Myocyte (in vitro differentiated cells): ENCODE results near the gene DNAJC6. TPM values are rescaled to one million over a fixed set of nuclear protein-coding genes. Genes with fewer than 3 reads are reported as not detected.
"Not testable (repeated sequence)": the region's sequence is repeated elsewhere in the genome, so short reads cannot be mapped to it uniquely, and the experiment has no call there.

Experiments
- DNase-seq: peaks from one replicate; pipeline ENCODE4 v3.0.0-alpha.2; 2012; ENCODE audit warnings: low read depth
- total RNA-seq: library from RNA; depleted of rRNA; stranded (reverse); fragments of >200 nt; gene quantifications from 2 replicates; pipeline ENCODE4 v1.2.3, GENCODE V29; 2014

The DNAJC6 gene
- total RNA-seq, 1 donor from 2014 or later, result 3.0 TPM

GRCh38 chr1:65355031-65355712, 45.8 kb downstream of the DNAJC6 start:
- DNase-seq, result no peak

GRCh38 chr1:65357291-65357960, 48.1 kb downstream of the DNAJC6 start:
- DNase-seq, result peak; percentile 52

GRCh38 chr1:65359888-65360287, 50.5 kb downstream of the DNAJC6 start:
- no peak for DNase-seq

DNA sequence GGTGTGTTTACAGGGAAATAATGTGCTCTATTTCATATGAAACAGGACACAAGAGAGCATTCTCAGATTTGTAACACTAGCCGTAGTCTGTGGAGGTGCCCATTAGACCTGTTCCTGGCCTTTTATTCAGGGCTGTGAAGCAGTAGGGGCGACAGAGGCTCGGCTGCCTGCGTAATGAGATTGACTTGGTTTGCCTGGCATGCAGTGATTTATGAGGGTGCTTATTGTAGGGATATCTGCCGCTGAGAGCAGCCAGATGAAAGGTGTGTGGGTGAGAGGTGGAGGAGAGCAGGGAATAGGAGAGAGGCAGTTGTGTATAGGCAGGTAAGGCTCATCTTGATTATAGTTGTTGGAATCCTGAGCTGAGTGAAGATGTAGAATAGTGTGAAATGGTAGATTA, 51.3 kb downstream of the DNAJC6 start:
- DNase-seq, result no peak

- DNase-seq, result no peak
Observed at GRCh38 chr1:65362545-65362944, 53.2 kb downstream of the DNAJC6 start.

DNA sequence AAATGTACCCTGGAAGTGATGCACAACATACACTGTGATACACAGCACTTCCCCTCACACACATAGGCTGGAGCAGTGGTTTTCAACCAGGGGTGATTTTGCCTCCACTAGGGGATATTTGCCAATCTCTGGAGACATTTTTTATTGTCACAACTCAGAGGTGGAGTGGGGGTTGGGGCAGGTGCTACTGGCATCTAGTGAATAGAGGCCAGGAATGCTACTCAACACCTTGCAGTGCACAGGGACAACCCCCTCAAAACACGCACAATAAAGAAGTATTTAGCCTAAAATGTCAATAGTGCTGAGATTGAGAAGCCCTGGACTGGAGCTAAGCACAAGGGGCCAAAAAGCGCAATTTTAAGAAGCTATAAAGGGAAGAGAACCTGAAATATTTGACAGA, 54.1 kb downstream of the DNAJC6 start:
- DNase-seq, result no peak

GRCh38 chr1:65368403-65368802, 59.1 kb downstream of the DNAJC6 start:
- no peak for DNase-seq

GRCh38 chr1:65371544-65371943, 62.2 kb downstream of the DNAJC6 start:
- no peak for DNase-seq

- DNase-seq, result no peak
Observed at GRCh38 chr1:65372557-65372956, 63.2 kb downstream of the DNAJC6 start.

- no peak for DNase-seq
Observed at GRCh38 chr1:65377496-65378246, 68.3 kb downstream of the DNAJC6 start.

GRCh38 chr1:65378247-65378946, 69.1 kb downstream of the DNAJC6 start:
- no peak for DNase-seq

DNA sequence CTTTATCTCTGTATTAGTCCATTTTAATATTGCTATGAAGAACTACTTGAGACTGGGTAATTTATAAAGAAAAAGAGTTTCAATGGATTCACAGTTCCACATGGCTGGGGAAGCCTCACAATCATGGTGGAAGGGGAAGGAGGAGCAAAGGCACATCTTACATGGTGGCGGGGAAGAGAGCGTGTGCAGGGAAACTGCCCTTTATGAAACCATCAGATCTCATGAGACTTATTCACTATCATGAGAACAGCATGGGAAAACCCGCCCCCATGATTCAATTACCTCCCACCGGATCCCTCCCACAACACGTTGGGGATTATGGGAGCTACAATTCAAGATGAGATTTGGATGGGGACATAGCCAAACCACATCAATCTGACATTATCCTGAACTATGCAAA, 75.1 kb downstream of the DNAJC6 start:
- not testable (repeated sequence) for DNase-seq

DNA sequence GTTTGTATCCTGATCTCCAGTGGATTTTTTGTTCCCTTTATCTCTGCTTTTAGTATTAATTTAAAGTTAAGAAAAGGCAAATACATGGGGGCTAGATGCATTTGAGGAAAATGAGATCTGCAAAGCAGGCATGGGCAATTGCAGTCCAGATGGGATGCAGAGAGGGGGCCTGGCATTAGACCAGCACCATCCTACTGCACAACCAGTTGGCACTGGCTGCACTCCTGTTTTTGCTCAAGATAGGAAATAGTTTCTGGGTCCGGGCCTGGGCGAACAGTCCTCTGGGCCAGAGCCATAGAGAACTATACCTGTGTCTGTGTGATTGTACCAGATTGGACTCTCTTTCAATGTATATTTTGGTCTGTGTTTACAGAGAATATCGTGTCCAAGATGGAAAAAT, 77.1 kb downstream of the DNAJC6 start:
- DNase-seq, result no peak

DNA sequence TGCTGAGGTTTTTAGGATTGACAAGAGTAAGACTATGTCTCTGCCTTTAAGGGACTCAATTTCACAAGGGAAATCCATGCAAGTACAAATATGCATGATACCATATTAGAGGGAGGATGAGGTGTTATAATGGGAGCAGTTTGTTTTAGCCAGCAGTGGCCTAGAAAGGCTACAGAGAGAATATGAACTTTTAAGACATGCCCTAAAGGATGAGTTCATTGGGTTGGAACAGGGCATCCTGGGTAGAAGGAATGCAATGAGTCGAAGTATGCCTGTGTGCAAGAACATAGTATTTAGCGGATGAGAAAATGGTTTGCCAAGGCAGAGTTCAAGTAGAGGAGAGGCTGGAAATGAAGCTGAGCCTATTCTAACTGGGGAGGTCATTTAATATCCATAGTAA, 78.5 kb downstream of the DNAJC6 start:
- DNase-seq, result no peak

DNA sequence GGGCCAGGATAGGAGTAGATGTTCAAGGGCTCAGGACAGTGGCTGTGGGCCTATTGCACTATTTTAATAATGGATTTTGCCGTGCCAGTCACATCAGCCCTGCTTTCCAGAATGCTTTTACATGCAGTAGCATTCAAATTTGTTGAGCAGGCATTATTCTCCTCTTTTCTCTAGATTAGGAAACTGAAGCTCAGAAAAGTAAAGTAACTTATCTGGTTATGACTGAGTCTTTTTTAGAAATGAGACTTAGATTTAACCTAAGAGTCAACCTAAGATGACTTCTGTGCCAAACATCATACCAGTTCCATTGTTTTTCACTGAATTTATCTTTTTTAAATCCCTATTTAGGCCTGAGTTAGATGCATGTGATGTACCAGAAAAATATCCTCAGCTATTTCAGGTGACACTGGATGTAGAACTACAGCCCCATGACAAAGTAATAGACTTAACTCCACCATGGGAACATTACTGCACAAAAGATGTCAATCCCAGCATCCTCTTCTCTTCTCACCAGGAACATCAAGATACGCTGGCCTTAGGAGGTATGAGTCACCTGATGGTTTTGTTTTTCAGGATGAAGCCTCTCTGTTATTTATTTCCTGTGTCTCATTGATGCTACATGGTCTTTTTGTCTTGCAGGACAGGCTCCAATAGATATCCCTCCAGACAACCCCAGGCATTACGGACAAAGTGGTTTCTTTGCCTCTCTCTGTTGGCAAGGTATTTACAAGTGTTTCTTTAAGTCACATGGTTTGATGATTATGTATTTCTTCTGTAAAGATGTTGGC, 79.8 kb downstream of the DNAJC6 start:
- DNase-seq, result no peak

GRCh38 chr1:65392497-65392896, 83.2 kb downstream of the DNAJC6 start:
- no peak for DNase-seq

- DNase-seq, result peak; percentile 27
Observed at GRCh38 chr1:65393347-65393746, 84.0 kb downstream of the DNAJC6 start.

DNA sequence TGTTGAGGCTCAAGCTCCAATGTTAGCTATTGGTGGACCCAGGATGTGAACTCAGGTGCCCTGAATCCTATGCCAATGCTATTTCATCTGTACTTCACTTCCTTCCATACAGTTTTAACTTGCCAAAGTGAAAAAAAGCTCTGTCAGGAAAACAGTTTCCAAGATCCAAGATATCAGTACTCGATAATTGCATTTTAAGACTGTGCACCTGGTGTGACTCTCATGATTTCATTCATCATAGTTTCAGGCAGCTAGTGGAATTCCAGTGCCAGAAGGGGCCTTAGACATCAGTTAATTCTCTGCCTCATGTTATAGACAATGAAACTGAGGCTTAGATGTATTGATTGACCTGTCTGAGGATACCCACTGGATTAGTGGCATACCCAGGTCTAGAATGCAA, 84.6 kb downstream of the DNAJC6 start:
- no peak for DNase-seq

GRCh38 chr1:65395887-65396612, 86.7 kb downstream of the DNAJC6 start:
- peak; percentile 3 for DNase-seq

DNA sequence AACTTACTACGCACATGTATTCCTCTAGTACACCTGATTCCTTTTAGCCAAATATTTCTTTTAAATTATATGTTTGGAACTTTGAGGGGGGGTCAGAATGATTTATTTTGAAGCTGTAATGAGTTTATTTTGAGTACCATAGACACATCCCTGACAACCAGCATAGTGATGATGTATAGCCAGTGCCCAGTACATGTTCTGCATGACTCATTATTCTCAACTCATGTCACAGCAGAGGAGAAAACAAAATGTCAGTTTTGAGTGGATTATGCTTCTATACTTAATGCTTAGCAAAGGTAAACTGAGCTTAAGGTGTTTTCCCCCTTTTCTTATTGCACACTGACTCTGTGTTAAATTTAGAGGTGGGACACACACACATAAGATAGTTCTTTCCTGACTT, 88.7 kb downstream of the DNAJC6 start:
- no peak for DNase-seq
